Measurements from ENCODE around the gene SLC25A21.

Gene SLC25A21

GRCh38 chr14:36683083-36683724 is 489.2 kb downstream of the SLC25A21 start:
- TF ChIP-seq TAF1 (IDR thresholded peaks at IDR 0.05; ENCODE audit: borderline replicate concordance, insufficient read depth, low read length) (no peak), POLR2AphosphoS5 (IDR thresholded peaks at IDR 0.05; ENCODE audit: low read depth, low read length) (no peak), FOXP2 (optimal IDR thresholded peaks at IDR 0.05; ENCODE audit: borderline replicate concordance, extremely low read depth, extremely low read length, insufficient read depth) (no peak), SIN3A (IDR thresholded peaks at IDR 0.05; ENCODE audit: borderline replicate concordance, insufficient read depth, low read length) (no peak), REST (IDR thresholded peaks at IDR 0.05; ENCODE audit: insufficient read depth in 1 of 2, low read depth in 2 of 2, low read length in 2 of 2) (no peak)

- TF ChIP-seq REST (IDR thresholded peaks at IDR 0.05; ENCODE audit: insufficient read depth in 1 of 2, low read depth in 2 of 2, low read length in 2 of 2) (no peak), SIN3A (IDR thresholded peaks at IDR 0.05; ENCODE audit: borderline replicate concordance, insufficient read depth, low read length) (no peak), POLR2AphosphoS5 (IDR thresholded peaks at IDR 0.05; ENCODE audit: low read depth, low read length) (no peak), FOXP2 (optimal IDR thresholded peaks at IDR 0.05; ENCODE audit: borderline replicate concordance, extremely low read depth, extremely low read length, insufficient read depth) (no peak), TAF1 (IDR thresholded peaks at IDR 0.05; ENCODE audit: borderline replicate concordance, insufficient read depth, low read length) (no peak)
Measured at GRCh38 chr14:36682338-36682737, 490.1 kb downstream of the SLC25A21 start.

GRCh38 chr14:36676236-36676635 is 496.2 kb downstream of the SLC25A21 start:
- TF ChIP-seq TAF1 (IDR thresholded peaks at IDR 0.05; ENCODE audit: borderline replicate concordance, insufficient read depth, low read length) = no peak
- TF ChIP-seq SIN3A (IDR thresholded peaks at IDR 0.05; ENCODE audit: borderline replicate concordance, insufficient read depth, low read length) = no peak
- TF ChIP-seq FOXP2 (optimal IDR thresholded peaks at IDR 0.05; ENCODE audit: borderline replicate concordance, extremely low read depth, extremely low read length, insufficient read depth) = no peak
- TF ChIP-seq REST (IDR thresholded peaks at IDR 0.05; ENCODE audit: insufficient read depth in 1 of 2, low read depth in 2 of 2, low read length in 2 of 2) = no peak
- TF ChIP-seq POLR2AphosphoS5 (IDR thresholded peaks at IDR 0.05; ENCODE audit: low read depth, low read length) = no peak

- TF ChIP-seq REST (IDR thresholded peaks at IDR 0.05; ENCODE audit: insufficient read depth in 1 of 2, low read depth in 2 of 2, low read length in 2 of 2) = no peak
- no peak for TF ChIP-seq TAF1 (IDR thresholded peaks at IDR 0.05; ENCODE audit: borderline replicate concordance, insufficient read depth, low read length)
- TF ChIP-seq SIN3A (IDR thresholded peaks at IDR 0.05; ENCODE audit: borderline replicate concordance, insufficient read depth, low read length) = no peak
- TF ChIP-seq FOXP2 (optimal IDR thresholded peaks at IDR 0.05; ENCODE audit: borderline replicate concordance, extremely low read depth, extremely low read length, insufficient read depth) = no peak
- TF ChIP-seq POLR2AphosphoS5 (IDR thresholded peaks at IDR 0.05; ENCODE audit: low read depth, low read length) = no peak
Measured at GRCh38 chr14:36675581-36675980, 496.8 kb downstream of the SLC25A21 start.
